K562 treated with DMSO at 1 percent for 24 hours (cell line): ENCODE measurements around the gene AMT. TPM values are rescaled to one million over a fixed set of nuclear protein-coding genes. Genes with fewer than 3 reads are reported as not detected.

ENCODE experiments used
- total RNA-seq: library from RNA; unstranded; fragments of 300-600 nt; gene quantifications from 2 replicates; pipeline ENCODE4 v1.2.3, GENCODE V29; 2022; ENCODE audit warnings: low read depth; ENCODE audit not compliant: insufficient read depth

AMT gene
- 2.1 and 2.5 TPM in 2 replicates for total RNA-seq

GRCh38 chr3:49422379-49423248 is at the start of gene AMT:
Gene AMT (minus strand): TSS chr3:49422473. CDS start chr3:49422450, 23 bp downstream.

GRCh38 chr3:49469936-49470713 is 47.9 kb upstream of the AMT start, which contains the start of gene DAG1:
Gene DAG1 (plus strand): TSS chr3:49470267. CDS start chr3:49510535, 40,268 bp downstream.

GRCh38 chr3:49411968-49412631 is 10.2 kb downstream of the AMT start, which contains the start of the genes RHOA and TCTA:
Gene RHOA (minus strand): TSS chr3:49411976. CDS start chr3:49375589, 36,387 bp downstream.
Gene TCTA (plus strand): TSS chr3:49412423. CDS start chr3:49412427, 4 bp downstream.

Other genes starting within 250 kb of the AMT start
- gene C3orf62, start 145.2 kb downstream of the AMT start, total RNA-seq, result 4.0 and 6.1 TPM in 2 replicates
- 14.1 and 14.5 TPM in 2 replicates for gene USP4, start 82.4 kb downstream of the AMT start, total RNA-seq
- gene GPX1, start 64.1 kb downstream of the AMT start, total RNA-seq, result not detected in 2 replicates
- gene RHOA, start 10.5 kb downstream of the AMT start, total RNA-seq, result 210 and 212 TPM in 2 replicates
- gene TCTA, start 10.1 kb downstream of the AMT start, total RNA-seq, result 13.1 and 15.0 TPM in 2 replicates
- gene NICN1, start 6.9 kb upstream of the AMT start, total RNA-seq, result 6.8 and 7.0 TPM in 2 replicates
- gene DAG1, start 47.8 kb upstream of the AMT start, total RNA-seq, result 12.3 and 13.2 TPM in 2 replicates
- gene BSN, start 132.0 kb upstream of the AMT start, total RNA-seq, result 0.15 and 0.22 TPM in 2 replicates